ENCODE results near the gene TOM1L1. TPM values are rescaled to one million over a fixed set of nuclear protein-coding genes. Genes with fewer than 3 reads are reported as not detected.

Gene TOM1L1
- total and polyA plus RNA-seq, 4 donors, result 21.4 to 119 (median 33.9) TPM

- no peak for DNase-seq (ENCODE audit: low spot score)
- Histone ChIP-seq H3K4me3 (ENCODE audit: low read depth in 1 of 3, low read length in 3 of 3) (no peak overlapping the region), H3K9me3 (ENCODE audit: control insufficient read depth in 4 of 4, low read length in 3 of 4) (no peaks in the 10 kb centered on the region), H3K9ac (ENCODE audit: low read depth in 1 of 2, low read length in 2 of 2) (no peak overlapping the region), H3K36me3 (ENCODE audit: control insufficient read depth in 4 of 4, insufficient read depth in 3 of 4, low read depth in 1 of 4, low read length in 3 of 4) (peaks cover 1 to 38% (median 25%) of the 10 kb centered on the region in 4 donors), H3K27ac (ENCODE audit: low read depth in 1 of 2, low read length in 2 of 2) (no peak overlapping the region), H3K27me3 (ENCODE audit: control insufficient read depth in 4 of 4, insufficient read depth in 4 of 4, low read length in 3 of 4) (no peaks in the 10 kb centered on the region), H3K4me1 (ENCODE audit: control insufficient read depth in 4 of 4, insufficient read depth in 4 of 4, low read length in 3 of 4) (no peaks in the 10 kb centered on the region)
- TF ChIP-seq FOXA1 (IDR thresholded peaks at IDR 0.05) (no peak), EGR1 (IDR thresholded peaks at IDR 0.05; ENCODE audit: low read depth in 2 of 2) (no peak), YY1 (IDR thresholded peaks at IDR 0.05) (no peak), GABPA (IDR thresholded peaks at IDR 0.05 in 1 of 2, conservative IDR thresholded peaks at IDR 0.05 in 1 of 2) (no peak)
- WGBS, result 92% methylated on average over 1 of the region's 1 CpG
These were observed 45.0 kb downstream of the TOM1L1 start for GRCh38 chr17:54945671-54946070.

- H3K9ac ChIP-seq (ENCODE audit: low read depth in 1 of 2, low read length in 2 of 2), result no peak overlapping the region
- H3K4me1 ChIP-seq (ENCODE audit: control insufficient read depth in 4 of 4, insufficient read depth in 4 of 4, low read length in 3 of 4), result no peaks in the 10 kb centered on the region
- no peak overlapping the region for H3K27ac ChIP-seq (ENCODE audit: low read depth in 1 of 2, low read length in 2 of 2)
- WGBS, result 90% methylated on average over 2 of the region's 2 CpGs
- DNase-seq (ENCODE audit: low spot score), result no peak
- H3K27me3 ChIP-seq (ENCODE audit: control insufficient read depth in 4 of 4, insufficient read depth in 4 of 4, low read length in 3 of 4), result no peaks in the 10 kb centered on the region
- no peaks in the 10 kb centered on the region for H3K9me3 ChIP-seq (ENCODE audit: control insufficient read depth in 4 of 4, low read length in 3 of 4)
- TF ChIP-seq HNF4A (conservative IDR thresholded peaks at IDR 0.05) (peak; percentile 30 to 55), SP1 (IDR thresholded peaks at IDR 0.05) (no peak)
- H3K4me3 ChIP-seq (ENCODE audit: low read depth in 1 of 3, low read length in 3 of 3), result no peak overlapping the region
- peaks cover 3 to 37% (median 33%) of the 10 kb centered on the region in 4 donors for H3K36me3 ChIP-seq (ENCODE audit: control insufficient read depth in 4 of 4, insufficient read depth in 3 of 4, low read depth in 1 of 4, low read length in 3 of 4)
These were observed 46.7 kb downstream of the TOM1L1 start for GRCh38 chr17:54947396-54947795.

GRCh38 chr17:54948380-54948779, 47.7 kb downstream of the TOM1L1 start:
- no peak for DNase-seq (ENCODE audit: low spot score)
- TF ChIP-seq RAD21 (IDR thresholded peaks at IDR 0.05) (no peak), EGR1 (IDR thresholded peaks at IDR 0.05; ENCODE audit: low read depth in 2 of 2) (no peak), TAF1 (conservative IDR thresholded peaks at IDR 0.05) (no peak), FOXA2 (IDR thresholded peaks at IDR 0.05) (no peak), JUND (IDR thresholded peaks at IDR 0.05) (no peak)
- TF ChIP-seq, protein P1, sequence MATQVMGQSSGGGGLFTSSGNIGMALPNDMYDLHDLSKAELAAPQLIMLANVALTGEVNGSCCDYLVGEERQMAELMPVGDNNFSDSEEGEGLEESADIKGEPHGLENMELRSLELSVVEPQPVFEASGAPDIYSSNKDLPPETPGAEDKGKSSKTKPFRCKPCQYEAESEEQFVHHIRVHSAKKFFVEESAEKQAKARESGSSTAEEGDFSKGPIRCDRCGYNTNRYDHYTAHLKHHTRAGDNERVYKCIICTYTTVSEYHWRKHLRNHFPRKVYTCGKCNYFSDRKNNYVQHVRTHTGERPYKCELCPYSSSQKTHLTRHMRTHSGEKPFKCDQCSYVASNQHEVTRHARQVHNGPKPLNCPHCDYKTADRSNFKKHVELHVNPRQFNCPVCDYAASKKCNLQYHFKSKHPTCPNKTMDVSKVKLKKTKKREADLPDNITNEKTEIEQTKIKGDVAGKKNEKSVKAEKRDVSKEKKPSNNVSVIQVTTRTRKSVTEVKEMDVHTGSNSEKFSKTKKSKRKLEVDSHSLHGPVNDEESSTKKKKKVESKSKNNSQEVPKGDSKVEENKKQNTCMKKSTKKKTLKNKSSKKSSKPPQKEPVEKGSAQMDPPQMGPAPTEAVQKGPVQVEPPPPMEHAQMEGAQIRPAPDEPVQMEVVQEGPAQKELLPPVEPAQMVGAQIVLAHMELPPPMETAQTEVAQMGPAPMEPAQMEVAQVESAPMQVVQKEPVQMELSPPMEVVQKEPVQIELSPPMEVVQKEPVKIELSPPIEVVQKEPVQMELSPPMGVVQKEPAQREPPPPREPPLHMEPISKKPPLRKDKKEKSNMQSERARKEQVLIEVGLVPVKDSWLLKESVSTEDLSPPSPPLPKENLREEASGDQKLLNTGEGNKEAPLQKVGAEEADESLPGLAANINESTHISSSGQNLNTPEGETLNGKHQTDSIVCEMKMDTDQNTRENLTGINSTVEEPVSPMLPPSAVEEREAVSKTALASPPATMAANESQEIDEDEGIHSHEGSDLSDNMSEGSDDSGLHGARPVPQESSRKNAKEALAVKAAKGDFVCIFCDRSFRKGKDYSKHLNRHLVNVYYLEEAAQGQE (IDR thresholded peaks at IDR 0.05), result no peak
- TF ChIP-seq, protein P2, sequence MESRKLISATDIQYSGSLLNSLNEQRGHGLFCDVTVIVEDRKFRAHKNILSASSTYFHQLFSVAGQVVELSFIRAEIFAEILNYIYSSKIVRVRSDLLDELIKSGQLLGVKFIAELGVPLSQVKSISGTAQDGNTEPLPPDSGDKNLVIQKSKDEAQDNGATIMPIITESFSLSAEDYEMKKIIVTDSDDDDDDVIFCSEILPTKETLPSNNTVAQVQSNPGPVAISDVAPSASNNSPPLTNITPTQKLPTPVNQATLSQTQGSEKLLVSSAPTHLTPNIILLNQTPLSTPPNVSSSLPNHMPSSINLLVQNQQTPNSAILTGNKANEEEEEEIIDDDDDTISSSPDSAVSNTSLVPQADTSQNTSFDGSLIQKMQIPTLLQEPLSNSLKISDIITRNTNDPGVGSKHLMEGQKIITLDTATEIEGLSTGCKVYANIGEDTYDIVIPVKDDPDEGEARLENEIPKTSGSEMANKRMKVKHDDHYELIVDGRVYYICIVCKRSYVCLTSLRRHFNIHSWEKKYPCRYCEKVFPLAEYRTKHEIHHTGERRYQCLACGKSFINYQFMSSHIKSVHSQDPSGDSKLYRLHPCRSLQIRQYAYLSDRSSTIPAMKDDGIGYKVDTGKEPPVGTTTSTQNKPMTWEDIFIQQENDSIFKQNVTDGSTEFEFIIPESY (IDR thresholded peaks at IDR 0.05), result no peak
- 84% methylated on average over 5 of the region's 5 CpGs for WGBS

More at GRCh38 chr17:54948380-54948779, 47.7 kb downstream of the TOM1L1 start:
- Histone ChIP-seq H3K27ac (ENCODE audit: low read depth in 1 of 2, low read length in 2 of 2) (no peak overlapping the region), H3K36me3 (ENCODE audit: control insufficient read depth in 4 of 4, insufficient read depth in 3 of 4, low read depth in 1 of 4, low read length in 3 of 4) (peaks cover 4 to 42% (median 37%) of the 10 kb centered on the region in 4 donors), H3K4me1 (ENCODE audit: control insufficient read depth in 4 of 4, insufficient read depth in 4 of 4, low read length in 3 of 4) (no peaks in the 10 kb centered on the region), H3K9me3 (ENCODE audit: control insufficient read depth in 4 of 4, low read length in 3 of 4) (no peaks in the 10 kb centered on the region), H3K4me3 (ENCODE audit: low read depth in 1 of 3, low read length in 3 of 3) (no peak overlapping the region), H3K27me3 (ENCODE audit: control insufficient read depth in 4 of 4, insufficient read depth in 4 of 4, low read length in 3 of 4) (no peaks in the 10 kb centered on the region), H3K9ac (ENCODE audit: low read depth in 1 of 2, low read length in 2 of 2) (no peak overlapping the region)

Measured in liver (tissue), 9 donors.